ENCODE data around the gene LY6G6C.

DNA sequence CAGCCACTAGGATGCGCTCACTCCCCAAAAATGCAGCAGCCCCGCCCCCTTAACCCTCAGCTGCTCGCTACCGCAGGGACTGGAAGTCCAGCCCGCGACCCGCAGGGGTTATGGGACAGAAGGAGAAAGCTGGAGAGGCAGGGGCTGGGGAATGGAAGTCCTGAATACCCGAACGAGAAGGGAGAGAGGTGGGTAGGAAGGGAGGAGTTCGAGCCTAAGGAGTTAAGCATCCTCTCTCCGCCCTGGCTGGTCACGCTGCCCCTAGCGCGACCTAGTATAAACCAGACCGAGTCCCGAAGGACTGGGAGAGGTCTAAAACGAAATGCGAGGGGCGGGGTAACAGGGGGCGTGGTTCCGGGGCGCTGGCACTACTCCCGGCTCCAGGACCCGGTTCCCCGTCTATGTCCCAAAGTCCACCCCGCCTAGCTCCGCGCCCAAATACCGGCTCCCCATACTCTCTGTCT, 8.0 kb upstream of the LY6G6C start:
- TF ChIP-seq, protein P1, sequence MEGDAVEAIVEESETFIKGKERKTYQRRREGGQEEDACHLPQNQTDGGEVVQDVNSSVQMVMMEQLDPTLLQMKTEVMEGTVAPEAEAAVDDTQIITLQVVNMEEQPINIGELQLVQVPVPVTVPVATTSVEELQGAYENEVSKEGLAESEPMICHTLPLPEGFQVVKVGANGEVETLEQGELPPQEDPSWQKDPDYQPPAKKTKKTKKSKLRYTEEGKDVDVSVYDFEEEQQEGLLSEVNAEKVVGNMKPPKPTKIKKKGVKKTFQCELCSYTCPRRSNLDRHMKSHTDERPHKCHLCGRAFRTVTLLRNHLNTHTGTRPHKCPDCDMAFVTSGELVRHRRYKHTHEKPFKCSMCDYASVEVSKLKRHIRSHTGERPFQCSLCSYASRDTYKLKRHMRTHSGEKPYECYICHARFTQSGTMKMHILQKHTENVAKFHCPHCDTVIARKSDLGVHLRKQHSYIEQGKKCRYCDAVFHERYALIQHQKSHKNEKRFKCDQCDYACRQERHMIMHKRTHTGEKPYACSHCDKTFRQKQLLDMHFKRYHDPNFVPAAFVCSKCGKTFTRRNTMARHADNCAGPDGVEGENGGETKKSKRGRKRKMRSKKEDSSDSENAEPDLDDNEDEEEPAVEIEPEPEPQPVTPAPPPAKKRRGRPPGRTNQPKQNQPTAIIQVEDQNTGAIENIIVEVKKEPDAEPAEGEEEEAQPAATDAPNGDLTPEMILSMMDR (IDR thresholded peaks at IDR 0.05; ENCODE audit: insufficient read depth, low read depth, low read length) = no peak
- no peak for TF ChIP-seq EZH2 (IDR thresholded peaks at IDR 0.05; ENCODE audit: insufficient read depth, low read length)

All from astrocyte (in vitro differentiated cells and primary cell).